ENCODE data around the gene ERC1. TPM values are rescaled to one million over a fixed set of nuclear protein-coding genes. Genes with fewer than 3 reads are reported as not detected.

The ERC1 gene
- total and polyA plus RNA-seq, 7 donors: 4.0 to 35.6 (median 29.4) TPM

DNA sequence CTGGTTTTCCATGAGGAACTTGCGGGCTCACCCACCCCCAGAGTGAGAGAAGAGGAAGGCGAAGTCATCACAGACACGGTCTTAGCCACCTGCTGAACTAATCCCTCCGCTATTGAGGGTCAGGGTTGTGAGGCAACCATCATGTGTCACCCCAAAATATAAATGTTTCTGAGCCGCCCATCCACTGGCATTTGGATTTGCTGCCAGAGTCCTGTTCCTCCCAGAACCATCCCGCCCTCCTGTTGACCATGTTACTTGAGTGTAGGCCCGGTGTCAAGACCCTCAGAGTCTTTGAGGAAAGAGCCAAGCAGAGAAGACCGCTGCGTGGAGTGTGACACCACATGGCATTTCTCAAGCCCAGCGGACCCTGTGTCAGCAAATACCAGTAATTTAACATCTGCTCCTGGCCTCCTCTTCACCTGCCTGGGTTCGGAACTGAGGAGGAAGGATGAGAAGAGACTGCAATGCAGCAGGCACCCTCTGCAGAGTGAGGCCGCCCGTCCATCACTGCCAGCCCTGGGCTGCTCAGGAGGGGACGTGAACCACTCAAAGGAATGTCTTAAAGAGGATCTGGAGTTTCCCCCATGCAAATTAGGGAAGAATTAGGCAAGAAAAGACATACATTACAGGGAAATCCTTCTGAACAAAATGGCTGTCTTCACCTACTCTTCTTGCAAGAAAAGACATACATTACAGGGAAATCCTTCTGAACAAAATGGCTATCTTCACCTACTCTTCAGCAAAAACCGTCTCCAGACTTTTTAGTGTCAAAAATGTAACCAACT is 502.9 kb downstream of the ERC1 start:
- H3K27ac ChIP-seq: no peak overlapping the region
- intact Hi-C loops (cut with DNase I): no loop called here
- TF ChIP-seq, protein P1, sequence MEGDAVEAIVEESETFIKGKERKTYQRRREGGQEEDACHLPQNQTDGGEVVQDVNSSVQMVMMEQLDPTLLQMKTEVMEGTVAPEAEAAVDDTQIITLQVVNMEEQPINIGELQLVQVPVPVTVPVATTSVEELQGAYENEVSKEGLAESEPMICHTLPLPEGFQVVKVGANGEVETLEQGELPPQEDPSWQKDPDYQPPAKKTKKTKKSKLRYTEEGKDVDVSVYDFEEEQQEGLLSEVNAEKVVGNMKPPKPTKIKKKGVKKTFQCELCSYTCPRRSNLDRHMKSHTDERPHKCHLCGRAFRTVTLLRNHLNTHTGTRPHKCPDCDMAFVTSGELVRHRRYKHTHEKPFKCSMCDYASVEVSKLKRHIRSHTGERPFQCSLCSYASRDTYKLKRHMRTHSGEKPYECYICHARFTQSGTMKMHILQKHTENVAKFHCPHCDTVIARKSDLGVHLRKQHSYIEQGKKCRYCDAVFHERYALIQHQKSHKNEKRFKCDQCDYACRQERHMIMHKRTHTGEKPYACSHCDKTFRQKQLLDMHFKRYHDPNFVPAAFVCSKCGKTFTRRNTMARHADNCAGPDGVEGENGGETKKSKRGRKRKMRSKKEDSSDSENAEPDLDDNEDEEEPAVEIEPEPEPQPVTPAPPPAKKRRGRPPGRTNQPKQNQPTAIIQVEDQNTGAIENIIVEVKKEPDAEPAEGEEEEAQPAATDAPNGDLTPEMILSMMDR (IDR thresholded peaks at IDR 0.05): no peak
- WGBS, 3 donors: 97% methylated on average over 15 of the region's 15 CpGs
- no peaks in the 10 kb centered on the region for H3K9me3 ChIP-seq
- H3K4me1 ChIP-seq: peaks cover 9% of the 10 kb centered on the region
- H3K36me3 ChIP-seq (ENCODE audit: insufficient read depth in 1 of 2, low read depth in 1 of 2): peaks cover 0 to 19% of the 10 kb centered on the region in 2 donors
- no peak for ATAC-seq
- H3K4me3 ChIP-seq: no peak overlapping the region
- DNase-seq: no peak
- no peaks in the 10 kb centered on the region for H3K27me3 ChIP-seq (ENCODE audit: insufficient read depth in 3 of 3, low read length in 2 of 3)

DNA sequence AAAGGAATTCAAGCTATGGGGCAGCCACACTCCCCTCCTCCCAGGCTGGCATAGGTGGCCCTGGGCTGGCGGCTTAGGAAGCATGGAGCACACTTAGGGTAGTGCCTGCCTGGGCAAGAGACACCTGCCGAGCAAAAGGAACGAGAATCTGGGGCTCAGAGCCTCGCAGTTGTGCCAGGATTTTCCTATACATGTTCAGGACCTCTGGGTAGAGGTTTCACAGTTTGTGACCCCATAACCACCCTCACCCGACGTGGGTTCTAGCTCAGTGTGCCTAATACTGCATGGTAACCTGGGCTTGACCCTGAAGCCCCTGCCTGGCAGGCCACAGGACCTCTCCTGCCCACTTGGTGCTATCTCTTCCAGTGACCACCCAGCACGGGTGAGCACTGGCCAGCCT is 503.8 kb downstream of the ERC1 start:
- H3K36me3 ChIP-seq (ENCODE audit: insufficient read depth in 1 of 2, low read depth in 1 of 2): peaks cover 0 to 18% of the 10 kb centered on the region in 2 donors
- intact Hi-C loops (cut with DNase I): no loop called here
- ATAC-seq (no peak), DNase-seq (no peak)
- WGBS, 3 donors: 94 to 97% (median 96%) methylated on average over 7 of the region's 7 CpGs
- no peaks in the 10 kb centered on the region for H3K9me3 ChIP-seq
- H3K27ac ChIP-seq: no peak overlapping the region
- TF ChIP-seq, protein P1 (IDR thresholded peaks at IDR 0.05): no peak
- H3K4me1 ChIP-seq: peaks cover 12% of the 10 kb centered on the region
- H3K27me3 ChIP-seq (ENCODE audit: insufficient read depth in 3 of 3, low read length in 2 of 3): no peaks in the 10 kb centered on the region
- no peak overlapping the region for H3K4me3 ChIP-seq

DNA sequence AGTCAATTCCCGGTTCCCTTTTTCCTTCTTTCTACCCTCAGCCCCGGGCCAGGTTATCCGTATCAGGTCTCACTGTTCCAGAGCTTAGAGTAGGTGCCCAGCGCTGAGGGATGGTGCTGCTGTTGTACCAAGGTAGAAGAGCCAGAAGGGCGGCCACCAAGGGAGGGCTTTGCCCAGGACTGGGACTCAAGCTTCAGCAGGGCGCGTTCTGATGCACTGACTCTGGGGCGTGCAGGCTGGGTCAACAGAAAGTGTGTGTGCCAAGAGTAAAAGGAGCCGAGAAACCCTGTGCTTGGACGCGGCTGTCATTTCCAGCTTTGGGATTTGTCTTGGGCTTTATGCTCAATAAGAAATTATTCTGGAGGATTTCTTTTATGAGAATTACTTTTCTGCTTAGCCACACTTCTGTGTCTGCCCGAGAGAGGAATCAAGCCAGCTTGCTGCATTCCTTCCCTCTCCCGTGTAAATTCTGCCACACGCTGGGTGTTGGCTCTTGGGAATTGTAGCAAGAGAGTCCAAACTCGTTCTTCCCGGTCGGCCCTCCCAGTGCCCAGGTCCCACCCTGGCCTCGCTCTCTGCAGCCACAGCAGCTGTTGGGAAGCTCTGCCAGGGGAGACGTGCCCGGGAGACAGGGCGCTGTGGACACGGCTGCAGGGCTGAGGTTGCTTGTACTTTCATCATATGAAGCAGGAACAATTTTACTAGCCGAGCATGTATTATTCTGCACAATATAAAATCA is 505.3 kb downstream of the ERC1 start:
- Histone ChIP-seq H3K9me3 (no peaks in the 10 kb centered on the region), H3K27me3 (ENCODE audit: insufficient read depth in 3 of 3, low read length in 2 of 3) (no peaks in the 10 kb centered on the region), H3K4me1 (peaks cover 22% of the 10 kb centered on the region), H3K4me3 (peak overlapping the region; percentile 47), H3K27ac (peak overlapping the region; percentile 75), H3K36me3 (ENCODE audit: insufficient read depth in 1 of 2, low read depth in 1 of 2) (peaks cover 0 to 3% of the 10 kb centered on the region in 2 donors)
- TF ChIP-seq, protein P1 (IDR thresholded peaks at IDR 0.05): no peak
- WGBS, 3 donors: 23 to 30% (median 26%) methylated on average over 23 of the region's 23 CpGs
- DNase-seq (peak in 1 of 2 donors; percentile 43), ATAC-seq (peak; percentile 78 to 86 (median 82))
- intact Hi-C loops (cut with DNase I): no loop called here

DNA sequence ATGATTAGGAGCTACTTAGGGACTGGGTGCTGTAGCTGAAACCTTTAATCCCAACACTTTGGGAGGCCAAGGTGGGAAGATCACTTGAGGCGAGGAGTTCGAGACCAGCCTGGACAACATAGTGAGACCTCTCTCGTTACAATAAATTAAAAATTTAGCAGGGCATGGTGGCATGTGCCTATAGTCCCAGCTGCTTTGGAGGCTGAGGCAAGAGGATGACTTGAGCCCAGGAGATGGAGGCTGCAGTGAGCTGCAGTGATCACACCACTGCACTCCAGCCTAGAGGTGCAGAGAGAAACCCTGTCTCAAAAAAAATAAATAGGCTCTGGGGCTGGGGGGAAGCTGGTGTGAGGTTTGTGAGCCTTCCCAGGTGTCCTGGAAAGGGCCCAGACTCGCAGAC is 506.1 kb downstream of the ERC1 start:
- TF ChIP-seq, protein P1 (IDR thresholded peaks at IDR 0.05): no peak
- no peaks in the 10 kb centered on the region for H3K27me3 ChIP-seq (ENCODE audit: insufficient read depth in 3 of 3, low read length in 2 of 3)
- H3K4me3 ChIP-seq: no peak overlapping the region
- ATAC-seq (no peak), DNase-seq (no peak)
- H3K4me1 ChIP-seq: peaks cover 26% of the 10 kb centered on the region
- H3K36me3 ChIP-seq (ENCODE audit: insufficient read depth in 1 of 2, low read depth in 1 of 2): no peaks in the 10 kb centered on the region
- no peaks in the 10 kb centered on the region for H3K9me3 ChIP-seq
- WGBS, 3 donors: 74 to 87% (median 79%) methylated on average over 4 of the region's 4 CpGs
- intact Hi-C loops (cut with DNase I): no loop called here
- H3K27ac ChIP-seq: peak overlapping the region; percentile 75
